Panc1 (cell line): ENCODE measurements around the gene NAV1.

Source experiments
- CTCF ChIP-seq: fragments of 450-650 bp; IDR thresholded peaks from 2 replicates; pipeline ENCODE4 v1.5.1; 2017; ENCODE audit warnings: mild to moderate bottlenecking
- REST ChIP-seq, 2 experiments: IDR thresholded peaks; 2 replicates each; pipeline ENCODE4 v1.6.1; 2011 to 2012; ENCODE audit warnings: low read depth in 2 of 2, control low read depth in 1 of 2, low read length in 1 of 2, mild to moderate bottlenecking in 1 of 2, moderate library complexity in 1 of 2; ENCODE audit not compliant: insufficient read depth in 1 of 2
- SIN3A ChIP-seq: IDR thresholded peaks from 2 replicates; pipeline ENCODE4 v1.6.1; 2012; ENCODE audit warnings: low read depth, mild to moderate bottlenecking, low read length, moderate library complexity, borderline replicate concordance; ENCODE audit not compliant: insufficient read depth

- TF ChIP-seq CTCF (no peak), REST (IDR thresholded peaks at IDR 0.05; ENCODE audit: insufficient read depth in 1 of 2, low read depth in 2 of 2, low read length in 1 of 2) (no peak), SIN3A (no peak)
Measured at GRCh38 chr1:201527879-201528278, 11.0 kb upstream of the NAV1 start.
